Measurements from ENCODE around the gene CDC20.

GRCh38 chr1:43354471-43354870 lies 4.3 kb upstream of the CDC20 start:
- TF ChIP-seq CTCF (conservative IDR thresholded peaks at IDR 0.05 in 1 of 2, IDR thresholded peaks at IDR 0.05 in 1 of 2; ENCODE audit: low read depth in 1 of 2, low read length in 2 of 2) = no peak
- no peak for TF ChIP-seq EZH2 (IDR thresholded peaks at IDR 0.05; ENCODE audit: low read length, missing control alignments)

Measured in fibroblast of lung (primary cell).